Hippocampal formation (tissue), 2 donors: ENCODE measurements around the gene SPATA19.
A peak's percentile ranks its signal among the peaks of the same experiment; 100 is the strongest.

Source experiments
- DNase-seq, 2 donors: peaks; one replicate each; lab custom pipeline; 2025; lab: John Stamatoyannopoulos, UW

The SPATA19 gene

GRCh38 chr11:133818302-133818701 is 27.0 kb downstream of the SPATA19 start:
- no peak for DNase-seq

DNA sequence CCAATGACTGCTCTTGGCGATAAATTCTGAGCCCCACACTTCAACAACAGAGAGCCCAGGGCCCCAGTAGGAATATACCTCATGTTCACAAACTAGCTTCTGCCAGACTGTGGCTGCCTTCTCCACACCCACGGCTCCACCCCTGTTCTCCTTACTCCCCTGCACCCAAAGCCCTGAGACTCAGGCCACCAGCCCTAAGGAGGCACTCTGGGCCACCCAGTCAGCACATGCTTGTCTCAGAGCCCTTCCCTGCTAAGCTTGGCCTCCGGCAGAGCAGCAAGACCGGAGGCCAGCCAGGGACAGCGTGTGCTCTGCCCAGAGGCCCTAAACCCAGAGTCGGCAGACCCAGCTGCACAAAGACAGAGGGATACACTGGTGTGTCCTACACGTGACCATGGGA is 27.9 kb downstream of the SPATA19 start:
- DNase-seq: no peak

DNA sequence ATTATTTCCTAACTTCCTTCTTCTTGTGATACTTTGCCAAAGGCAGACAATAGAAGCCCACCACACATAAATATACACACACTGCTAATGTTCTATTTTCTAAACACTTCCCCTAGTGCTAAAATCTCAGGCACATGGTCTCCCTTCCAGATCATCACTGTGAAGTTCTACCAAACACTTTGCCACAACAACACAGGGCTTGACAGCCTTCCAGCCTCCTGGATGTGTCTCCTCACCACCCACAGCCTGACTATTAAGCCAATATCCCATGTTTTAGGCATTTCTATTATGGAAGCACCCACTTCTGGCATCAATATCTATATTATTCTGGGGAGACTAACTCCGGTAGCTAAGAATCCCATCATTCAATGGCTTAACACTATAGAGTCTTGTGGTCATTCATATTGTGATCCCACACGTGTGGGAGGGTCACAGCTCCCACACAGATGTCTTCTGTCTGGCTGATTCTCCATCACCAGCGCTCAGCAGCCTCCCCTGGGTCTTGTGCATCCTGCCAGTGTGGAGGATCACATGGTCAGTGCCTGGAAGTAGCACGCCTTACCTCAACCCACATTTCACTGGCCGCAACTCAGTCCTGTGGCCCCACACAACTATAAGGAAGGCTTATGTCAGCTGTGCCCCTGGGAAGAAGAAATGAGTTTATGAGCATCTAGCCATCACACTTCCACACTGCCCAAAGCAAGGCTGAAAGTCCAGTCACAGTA is 29.0 kb downstream of the SPATA19 start:
- DNase-seq: no peak

DNA sequence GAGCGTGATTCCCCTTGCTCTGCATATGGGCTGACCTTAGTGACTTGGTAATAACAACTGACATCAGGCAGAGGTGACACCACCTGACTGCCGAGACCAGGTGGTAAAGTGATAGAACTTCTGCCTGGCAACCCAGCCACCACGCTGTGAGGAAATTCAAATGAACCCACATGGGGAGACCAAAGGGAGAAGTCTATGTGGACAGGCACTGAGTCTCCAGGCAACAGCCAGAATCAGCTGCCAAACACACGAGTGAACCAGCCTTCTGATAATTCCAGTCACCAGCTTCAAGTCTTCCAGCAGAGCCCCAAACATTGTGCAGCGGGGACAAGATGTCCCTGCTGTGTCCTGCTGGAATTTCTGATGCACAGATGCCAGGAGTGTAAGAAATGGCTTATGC is 29.7 kb downstream of the SPATA19 start:
- DNase-seq: no peak

- DNase-seq: no peak
These were observed 30.7 kb downstream of the SPATA19 start for GRCh38 chr11:133814588-133815100.

- DNase-seq: no peak
These were observed 33.2 kb downstream of the SPATA19 start for GRCh38 chr11:133811850-133812685.

- DNase-seq: no peak
These were observed 34.5 kb downstream of the SPATA19 start for GRCh38 chr11:133810766-133811165.

GRCh38 chr11:133809569-133810491 is 35.5 kb downstream of the SPATA19 start:
- peak in 1 of 2 donors; percentile 27 for DNase-seq

DNA sequence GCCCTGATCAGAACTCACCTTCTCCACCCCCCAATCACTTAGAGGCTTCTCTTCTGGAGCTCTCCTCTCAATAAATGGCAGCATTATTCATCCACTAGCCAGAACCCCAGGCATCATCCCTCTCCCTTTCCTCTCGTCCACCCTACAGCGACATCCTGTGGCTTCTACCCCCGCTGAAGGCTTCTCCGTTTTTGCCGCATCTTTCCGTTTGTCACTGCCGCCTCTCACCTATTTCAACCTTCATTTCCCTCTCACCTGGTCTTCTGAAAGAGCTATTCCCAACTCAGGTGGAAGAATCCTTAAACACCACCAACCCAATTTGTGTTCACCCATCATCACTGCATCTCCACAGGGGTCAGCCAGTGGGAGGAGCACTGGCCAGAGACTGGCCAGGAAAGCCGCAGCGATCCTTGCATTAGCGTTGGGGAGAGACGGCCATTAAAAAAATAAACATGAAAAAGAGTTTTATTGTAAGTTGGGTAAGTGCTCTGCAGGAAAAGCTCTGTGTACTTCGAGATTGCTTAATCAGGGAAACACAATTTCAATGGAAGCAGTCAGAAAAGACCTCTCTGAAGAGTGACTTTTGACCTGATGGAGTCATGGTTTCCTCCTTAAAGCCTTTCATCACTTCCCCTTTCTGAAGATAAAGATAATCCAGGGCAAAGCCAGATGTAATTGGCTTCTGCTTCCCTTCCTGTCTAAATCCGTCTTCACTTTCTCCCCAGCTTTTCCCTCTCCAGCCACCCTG is 36.7 kb downstream of the SPATA19 start:
- no peak for DNase-seq

DNA sequence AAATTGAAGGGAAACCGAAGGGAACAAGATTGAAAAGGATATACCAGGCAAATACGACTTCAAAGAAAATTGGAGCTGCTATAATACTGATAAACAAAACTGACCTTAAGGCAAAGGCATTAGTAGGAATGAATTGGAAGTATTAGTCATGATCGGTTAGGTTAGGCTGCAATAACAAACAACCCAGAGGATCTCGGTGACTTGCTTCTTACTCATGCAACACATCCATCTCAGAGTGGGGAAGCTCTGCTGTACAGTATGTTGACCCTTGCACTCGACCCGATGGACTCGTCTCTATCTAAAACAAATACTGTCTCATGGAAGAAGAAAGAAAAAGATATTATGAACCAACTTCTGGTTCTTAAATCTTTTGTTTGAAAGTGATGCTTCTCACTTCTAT is 42.3 kb downstream of the SPATA19 start:
- DNase-seq: no peak

DNA sequence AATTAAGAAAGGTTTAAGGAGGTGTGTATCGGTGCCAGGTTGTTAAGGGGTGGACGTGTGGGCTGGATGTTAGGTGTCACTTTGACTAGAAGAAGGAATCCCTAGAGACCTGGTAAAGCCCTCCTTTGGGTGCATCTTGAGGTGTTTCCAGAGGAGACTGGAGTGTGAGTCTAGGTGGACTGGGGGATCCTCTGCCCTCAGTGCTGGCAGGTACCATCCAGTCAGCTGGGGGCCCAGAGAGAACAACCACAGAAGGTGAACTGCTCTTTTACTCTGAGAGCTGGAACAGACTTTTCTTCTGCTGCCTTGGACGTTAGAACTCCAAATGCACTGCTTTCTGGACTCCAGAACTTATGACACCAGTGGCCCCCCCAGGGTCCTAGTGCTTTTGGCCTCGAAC is 44.0 kb downstream of the SPATA19 start:
- DNase-seq: no peak

- DNase-seq: no peak
These were observed 44.6 kb downstream of the SPATA19 start for GRCh38 chr11:133800666-133801065.

DNA sequence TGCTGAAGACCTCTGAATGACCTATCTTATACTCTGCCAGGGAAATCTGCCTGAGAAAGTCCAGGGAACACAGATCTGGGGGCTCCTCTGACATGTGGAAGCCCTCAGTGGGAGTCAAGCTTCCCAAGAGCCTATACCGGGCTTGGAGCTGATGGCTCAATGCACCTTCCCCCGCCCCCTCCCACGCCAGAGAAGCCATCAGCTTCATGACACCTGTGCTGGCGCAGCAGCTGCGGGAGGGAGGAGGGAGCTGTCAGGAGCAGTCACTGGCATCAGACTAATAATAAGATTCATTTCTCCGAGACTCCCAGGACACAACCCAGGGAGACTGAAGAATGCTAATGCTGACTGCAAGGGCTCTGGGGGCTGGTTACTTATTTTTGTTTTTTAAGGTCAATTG is 47.8 kb downstream of the SPATA19 start:
- DNase-seq: no peak

DNA sequence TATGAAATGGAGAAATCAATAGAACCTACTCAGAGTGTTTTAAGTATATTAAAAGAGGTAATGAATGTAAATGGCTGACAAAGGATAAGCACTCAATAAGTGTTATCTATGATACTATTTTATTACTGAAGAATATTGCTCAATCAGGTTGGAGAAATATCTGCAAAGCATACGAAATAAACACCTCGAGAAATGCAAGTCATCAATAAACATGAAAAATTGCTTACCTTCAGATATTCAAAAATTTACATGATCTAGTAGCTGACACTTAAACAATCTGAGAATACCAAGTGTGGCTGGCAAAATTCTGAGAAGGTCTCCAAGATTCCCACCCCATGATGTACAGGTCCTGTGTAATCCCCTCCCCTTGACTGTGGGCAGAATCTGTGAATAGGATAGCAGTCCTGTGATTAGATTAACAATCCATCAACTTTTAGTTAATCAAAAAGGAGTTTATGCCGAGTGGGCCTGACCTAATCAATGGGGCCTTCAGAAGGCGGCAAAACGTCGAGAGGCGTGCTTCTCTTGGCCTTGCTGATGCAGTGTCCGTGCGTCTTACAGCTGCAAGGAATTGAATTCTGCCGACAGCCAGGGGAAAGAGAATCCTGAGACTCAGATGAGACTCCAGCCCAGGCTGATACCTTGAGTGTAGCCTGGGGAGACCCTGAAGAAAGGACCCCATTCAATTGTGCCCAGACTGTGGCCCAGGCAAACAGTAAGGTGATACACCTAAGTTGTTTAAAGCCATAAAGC is 49.1 kb downstream of the SPATA19 start:
- DNase-seq: no peak

- no peak for DNase-seq
These were observed 50.2 kb downstream of the SPATA19 start for GRCh38 chr11:133795088-133795487.

- no peak for DNase-seq
These were observed 51.1 kb downstream of the SPATA19 start for GRCh38 chr11:133794205-133794604.

DNA sequence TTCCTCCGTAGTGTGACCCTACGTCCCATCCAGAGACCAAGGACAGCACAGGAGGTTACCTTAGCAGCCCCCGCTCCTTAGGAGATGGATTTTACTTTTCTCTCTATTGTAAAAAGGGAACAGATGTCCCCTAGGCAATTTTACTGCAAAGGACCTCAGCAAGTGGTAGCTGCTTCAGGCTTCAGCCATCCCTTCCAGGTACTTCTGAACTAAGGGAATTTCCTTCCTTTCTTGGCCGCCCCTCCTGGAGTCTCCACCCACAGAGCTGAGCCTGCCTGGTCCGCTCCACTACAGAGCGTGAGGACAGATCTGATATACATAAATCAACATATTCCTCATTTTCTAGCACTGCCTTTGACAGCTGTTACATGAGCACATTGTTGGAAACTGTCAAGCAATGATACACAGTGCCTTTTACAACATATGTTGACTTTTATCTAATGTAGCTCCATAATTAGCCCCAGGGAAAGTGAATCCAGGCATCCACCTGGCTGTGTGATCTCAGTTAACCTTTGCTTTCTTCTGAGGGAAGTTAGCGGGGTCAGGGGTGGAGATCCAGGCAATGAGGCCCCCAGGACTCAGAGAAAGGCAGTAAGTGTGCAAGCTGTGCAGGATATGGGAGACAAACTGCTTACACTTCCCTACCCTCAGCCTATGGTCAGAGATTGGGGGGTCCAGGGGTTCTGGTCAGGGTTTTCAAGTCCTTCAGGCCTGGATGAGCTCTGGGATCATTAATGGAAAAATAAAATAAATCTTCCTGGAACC is 51.9 kb downstream of the SPATA19 start:
- no peak for DNase-seq

DNA sequence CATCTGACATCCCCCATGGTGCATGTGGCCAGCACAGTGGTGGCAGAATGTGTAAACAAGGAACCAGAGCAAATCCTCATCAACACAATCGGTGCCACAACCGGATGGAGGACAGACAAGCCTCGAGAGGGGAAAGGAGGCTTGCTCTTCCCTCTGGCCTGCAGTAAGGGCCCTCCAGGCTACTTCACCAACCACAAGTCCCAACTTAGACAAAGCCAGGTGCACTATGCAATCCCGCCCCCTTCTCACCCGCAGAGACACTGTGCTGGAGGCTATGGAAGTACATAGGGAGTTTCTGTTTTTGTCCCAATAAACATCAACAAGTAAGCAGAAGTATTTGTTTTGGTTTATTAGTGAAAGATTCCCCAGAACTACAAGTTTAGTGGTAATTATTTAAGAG is 54.3 kb downstream of the SPATA19 start:
- no peak for DNase-seq
